Measurements from ENCODE around the gene NEK4.

NEK4 gene

GRCh38 chr3:52783211-52783555, 12.4 kb upstream of the NEK4 start:
- no peak for DNase-seq (ENCODE audit: insufficient read length, low spot score)
- TF ChIP-seq CTCF (IDR thresholded peaks at IDR 0.05; ENCODE audit: insufficient read depth, missing control alignments): no peak
- FAIRE-seq: no peak

- FAIRE-seq: no peak
- no peak for DNase-seq (ENCODE audit: insufficient read length, low spot score)
- TF ChIP-seq CTCF (IDR thresholded peaks at IDR 0.05; ENCODE audit: insufficient read depth, missing control alignments): no peak
Observed at GRCh38 chr3:52782412-52783210, 11.9 kb upstream of the NEK4 start.

DNA sequence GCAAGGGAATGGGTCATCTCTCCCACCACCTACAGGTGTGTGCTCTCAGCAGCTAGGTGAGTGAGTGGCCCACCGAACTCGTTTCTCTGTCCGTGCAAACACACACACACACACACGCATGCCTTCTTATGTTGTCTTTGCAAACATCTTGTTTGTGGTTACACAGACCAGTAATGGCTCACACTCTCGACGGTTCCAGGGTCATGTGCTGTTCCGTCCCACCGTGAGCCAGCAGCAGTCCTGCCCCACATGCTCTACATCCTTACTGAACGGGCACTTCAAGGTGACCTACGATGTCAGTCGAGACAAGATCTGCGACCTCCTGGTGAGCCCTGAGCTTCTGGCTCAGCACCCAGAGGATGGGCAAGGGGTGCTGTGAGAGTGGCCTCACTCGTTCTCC, 11.0 kb upstream of the NEK4 start:
- FAIRE-seq (no peak), DNase-seq (ENCODE audit: insufficient read length, low spot score) (no peak)
- no peak for TF ChIP-seq CTCF (IDR thresholded peaks at IDR 0.05; ENCODE audit: insufficient read depth, missing control alignments)

GRCh38 chr3:52779837-52780585, 9.3 kb upstream of the NEK4 start:
- TF ChIP-seq CTCF (IDR thresholded peaks at IDR 0.05; ENCODE audit: insufficient read depth, missing control alignments): no peak
- DNase-seq (ENCODE audit: insufficient read length, low spot score) (no peak), FAIRE-seq (no peak)

DNA sequence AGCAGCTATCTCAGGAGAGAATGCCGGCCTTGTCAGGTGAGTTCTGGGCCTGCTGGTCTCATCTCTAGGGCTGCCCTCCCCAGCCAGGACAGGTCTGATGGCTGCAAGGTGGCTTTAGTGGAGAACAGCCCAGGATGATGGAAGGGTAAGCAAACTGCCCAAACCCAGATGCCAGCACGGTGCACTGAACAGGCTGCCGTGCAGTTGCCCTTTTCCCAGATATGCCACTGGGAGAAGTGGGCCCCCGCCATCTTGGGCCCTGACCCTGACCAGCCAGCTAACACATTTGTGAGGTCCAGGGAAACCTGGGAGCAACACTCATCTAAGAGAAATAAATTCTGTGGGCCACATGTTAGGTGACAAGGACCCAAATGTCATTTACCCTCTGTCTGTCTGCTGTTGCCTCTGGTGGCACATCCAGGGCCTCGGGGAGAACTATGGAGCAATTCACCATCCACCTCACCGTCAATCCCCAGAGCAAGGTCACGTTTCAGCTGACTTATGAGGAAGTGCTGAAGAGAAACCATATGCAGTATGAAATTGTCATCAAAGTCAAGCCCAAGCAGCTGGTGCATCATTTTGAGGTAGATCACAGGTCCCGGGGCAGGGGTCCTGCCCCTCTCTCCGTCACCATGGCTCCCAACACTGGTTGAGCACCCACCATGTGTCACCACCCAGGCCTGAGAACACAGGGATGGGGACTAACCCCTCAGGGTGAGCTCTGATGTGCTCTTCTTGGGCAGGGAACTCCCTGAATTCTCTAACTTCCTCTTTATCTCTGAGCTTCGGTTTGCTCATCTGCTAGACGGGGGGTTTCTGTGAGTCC, 8.5 kb upstream of the NEK4 start:
- DNase-seq (ENCODE audit: insufficient read length, low spot score) (no peak), FAIRE-seq (no peak)
- TF ChIP-seq CTCF (IDR thresholded peaks at IDR 0.05; ENCODE audit: insufficient read depth, missing control alignments): no peak

DNA sequence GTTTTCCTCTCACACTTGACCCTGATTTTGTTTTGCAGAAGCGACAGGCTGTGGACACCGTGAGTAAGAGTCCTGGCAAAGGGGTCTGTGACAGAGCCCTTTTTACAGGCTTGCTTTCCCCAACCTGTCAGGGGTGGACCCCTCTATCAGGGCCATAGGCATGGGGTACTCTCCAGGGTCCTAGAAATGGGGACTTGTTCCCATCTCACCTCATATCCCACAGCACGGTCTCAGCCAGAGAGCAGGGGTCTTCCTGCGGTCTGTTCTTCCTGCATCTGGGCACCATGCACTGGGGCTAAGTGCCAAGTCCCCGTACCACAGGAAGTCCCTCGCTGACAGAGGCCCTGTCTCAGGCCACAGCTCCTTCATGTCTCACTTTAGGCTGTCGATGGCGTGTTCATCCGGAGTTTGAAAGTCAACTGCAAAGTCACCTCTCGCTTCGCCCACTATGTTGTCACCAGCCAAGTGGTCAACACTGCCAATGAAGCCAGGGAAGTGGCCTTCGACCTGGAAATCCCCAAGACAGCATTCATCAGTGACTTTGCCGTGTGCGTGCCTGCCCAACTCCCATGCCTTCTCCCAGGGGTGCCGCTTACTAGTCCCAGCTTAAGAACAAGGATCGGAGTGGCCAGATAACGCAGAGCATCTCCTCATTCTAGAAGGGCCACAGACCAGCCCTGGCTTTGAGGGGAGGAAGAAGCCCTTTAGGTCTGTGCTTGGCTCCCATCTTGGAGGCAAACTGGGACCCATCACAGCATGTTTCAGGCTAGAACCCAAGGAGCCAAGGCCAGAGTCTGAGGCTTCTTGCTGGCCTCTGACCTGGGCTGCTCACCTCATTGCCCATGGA, 7.4 kb upstream of the NEK4 start:
- TF ChIP-seq CTCF (IDR thresholded peaks at IDR 0.05; ENCODE audit: insufficient read depth, missing control alignments): no peak
- no peak for DNase-seq (ENCODE audit: insufficient read length, low spot score)
- FAIRE-seq: no peak

All from D721Med (cell line).